ENCODE measurements around the gene ZNF746.

DNA sequence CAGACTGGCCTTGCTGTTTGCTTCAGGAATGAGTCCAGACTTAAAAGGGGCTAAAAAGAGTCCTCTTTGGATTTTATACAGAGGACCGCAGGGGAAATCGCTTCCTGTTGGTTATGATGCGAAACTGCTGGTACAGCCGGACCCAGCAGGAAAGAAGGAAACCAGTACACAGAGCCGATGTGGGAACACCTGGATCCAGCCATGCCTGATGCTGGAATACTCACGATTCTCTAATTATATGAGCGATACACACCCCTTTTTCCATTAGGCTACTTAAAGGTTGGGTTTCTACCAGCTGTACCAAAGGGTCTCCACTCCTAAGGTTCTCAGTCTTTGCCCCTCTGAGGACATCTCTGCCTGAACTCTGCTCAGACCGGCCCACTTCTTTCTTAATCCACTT, 64.5 kb downstream of the ZNF746 start:
- TF ChIP-seq, protein P1, sequence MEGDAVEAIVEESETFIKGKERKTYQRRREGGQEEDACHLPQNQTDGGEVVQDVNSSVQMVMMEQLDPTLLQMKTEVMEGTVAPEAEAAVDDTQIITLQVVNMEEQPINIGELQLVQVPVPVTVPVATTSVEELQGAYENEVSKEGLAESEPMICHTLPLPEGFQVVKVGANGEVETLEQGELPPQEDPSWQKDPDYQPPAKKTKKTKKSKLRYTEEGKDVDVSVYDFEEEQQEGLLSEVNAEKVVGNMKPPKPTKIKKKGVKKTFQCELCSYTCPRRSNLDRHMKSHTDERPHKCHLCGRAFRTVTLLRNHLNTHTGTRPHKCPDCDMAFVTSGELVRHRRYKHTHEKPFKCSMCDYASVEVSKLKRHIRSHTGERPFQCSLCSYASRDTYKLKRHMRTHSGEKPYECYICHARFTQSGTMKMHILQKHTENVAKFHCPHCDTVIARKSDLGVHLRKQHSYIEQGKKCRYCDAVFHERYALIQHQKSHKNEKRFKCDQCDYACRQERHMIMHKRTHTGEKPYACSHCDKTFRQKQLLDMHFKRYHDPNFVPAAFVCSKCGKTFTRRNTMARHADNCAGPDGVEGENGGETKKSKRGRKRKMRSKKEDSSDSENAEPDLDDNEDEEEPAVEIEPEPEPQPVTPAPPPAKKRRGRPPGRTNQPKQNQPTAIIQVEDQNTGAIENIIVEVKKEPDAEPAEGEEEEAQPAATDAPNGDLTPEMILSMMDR (conservative IDR thresholded peaks at IDR 0.05 in 1 of 2, IDR thresholded peaks at IDR 0.05 in 1 of 2; ENCODE audit: low read depth in 1 of 2, low read length in 2 of 2) = no peak
- no peak for TF ChIP-seq EZH2 (IDR thresholded peaks at IDR 0.05; ENCODE audit: low read length, missing control alignments)
